Neural progenitor cell (in vitro differentiated cells): ENCODE measurements around the gene CCDC82. TPM values are rescaled to one million over a fixed set of nuclear protein-coding genes. Genes with fewer than 3 reads are reported as not detected.

Experiments
- DNase-seq: peaks from one replicate; pipeline ENCODE4 v3.0.0-alpha.2; 2016; ENCODE audit warnings: low spot score
- H2AFZ ChIP-seq: fragments of 200-600 bp; sonication (generic); replicated peaks from 2 replicates; pipeline ENCODE4 v1.6.1; 2016; ENCODE audit warnings: antibody characterized with exemption
- H3F3A ChIP-seq: fragments of 200-600 bp; sonication (generic); 2 replicates; pipeline ENCODE4 v1.6.1; 2016; ENCODE audit warnings: antibody characterized with exemption, low read depth
- H3K27ac ChIP-seq: fragments of 200-600 bp; sonication (generic); 2 replicates; pipeline ENCODE4 v1.5.1; 2016; ENCODE audit warnings: mild to moderate bottlenecking
- H3K27me3 ChIP-seq: fragments of 200-600 bp; sonication (generic); 2 replicates; pipeline ENCODE4 v1.6.1; 2016; ENCODE audit warnings: mild to moderate bottlenecking, moderate library complexity
- H3K36me3 ChIP-seq: fragments of 200-600 bp; sonication (generic); 2 replicates; pipeline ENCODE4 v1.5.1; 2016
- H3K4me1 ChIP-seq: fragments of 200-600 bp; sonication (generic); 2 replicates; pipeline ENCODE4 v1.6.1; 2016; ENCODE audit warnings: mixed run types
- H3K4me2 ChIP-seq: fragments of 200-600 bp; sonication (generic); 2 replicates; pipeline ENCODE4 v1.6.1; 2016
- H3K4me3 ChIP-seq: fragments of 200-600 bp; sonication (generic); 2 replicates; pipeline ENCODE4 v1.5.1; 2016
- H3K79me2 ChIP-seq: fragments of 200-600 bp; sonication (generic); 2 replicates; pipeline ENCODE4 v1.6.1; 2016; ENCODE audit warnings: low read depth
- H3K9ac ChIP-seq: fragments of 200-600 bp; sonication (generic); 2 replicates; pipeline ENCODE4 v1.6.1; 2016
- H3K9me3 ChIP-seq: fragments of 200-600 bp; sonication (generic); 2 replicates; pipeline ENCODE4 v1.5.1; 2016; ENCODE audit warnings: low read depth
- H4K20me1 ChIP-seq: fragments of 200-600 bp; sonication (generic); 2 replicates; pipeline ENCODE4 v1.6.1; 2016; ENCODE audit warnings: low read depth
- H3K27ac Mint-ChIP-seq: 3 replicates; pipeline ENCODE4 v1.8.0; 2021; ENCODE audit warnings: mixed read lengths
- H3K27me3 Mint-ChIP-seq: 2 replicates; pipeline ENCODE4 v1.8.0; 2022; ENCODE audit warnings: low read depth, mild to moderate bottlenecking, inconsistent platforms, moderate library complexity, mixed read lengths; ENCODE audit not compliant: insufficient read depth
- H3K36me3 Mint-ChIP-seq: 3 replicates; pipeline ENCODE4 v1.8.0; 2021; ENCODE audit warnings: mixed read lengths
- H3K4me1 Mint-ChIP-seq: 3 replicates; pipeline ENCODE4 v1.8.0; 2021; ENCODE audit warnings: mixed read lengths
- H3K4me3 Mint-ChIP-seq: 3 replicates; pipeline ENCODE4 v1.8.0; 2021; ENCODE audit warnings: mild to moderate bottlenecking, moderate library complexity, mixed read lengths
- H3K9me3 Mint-ChIP-seq: 3 replicates; pipeline ENCODE4 v1.8.0; 2020; ENCODE audit warnings: mixed read lengths
- EZH2 ChIP-seq: fragments of 200-600 bp; sonication (generic); IDR thresholded peaks from 2 replicates; pipeline ENCODE4 v1.6.1; 2017; ENCODE audit warnings: antibody characterized with exemption, mild to moderate bottlenecking, moderate library complexity
- EZH2phosphoT487 ChIP-seq: fragments of 200-600 bp; sonication (generic); IDR thresholded peaks from 2 replicates; pipeline ENCODE4 v1.6.1; 2017; ENCODE audit warnings: antibody characterized with exemption
- microRNA counts: library from miRNA; unstranded; fragments of <30 nt; microRNA quantifications from one replicate; lab custom pipeline; 2016
- microRNA-seq: library from miRNA; unstranded; fragments of <30 nt; microRNA quantifications from one replicate; pipeline ENCODE4, GENCODE V29; 2016
- small RNA-seq: library from RNA; depleted of rRNA; stranded (forward); fragments of <200 nt; gene quantifications from one replicate; pipeline ENCODE3, GENCODE V24; 2015
- total RNA-seq: library from RNA; depleted of rRNA; stranded (reverse); fragments of >200 nt; gene quantifications from 2 replicates; pipeline ENCODE4 v1.2.3, GENCODE V29; 2015; ENCODE audit warnings: low replicate concordance
- TF ChIP-seq, protein P1 (sequence below): fragments of 200-600 bp; sonication (generic); IDR thresholded peaks from 2 replicates; pipeline ENCODE4 v1.5.1; 2017; ENCODE audit warnings: antibody characterized with exemption, mild to moderate bottlenecking

CCDC82 gene
- total RNA-seq, 1 donor from 2014 or later = 48.3 TPM

GRCh38 chr11:96306071-96306470 is 83.6 kb downstream of the CCDC82 start:
- no peak for DNase-seq
- H3K4me3 ChIP-seq = no peak overlapping the region
- no peaks in the 10 kb centered on the region for H3K27me3 ChIP-seq
- H3K9me3 ChIP-seq = no peaks in the 10 kb centered on the region
- H2AFZ ChIP-seq = no peak overlapping the region
- no peak for TF ChIP-seq EZH2
- no peak overlapping the region for H3K9ac ChIP-seq
- Mint-ChIP-seq H3K27ac (peak overlapping the region; percentile 96), H3K36me3 (no peaks in the 10 kb centered on the region), H3K27me3 (no peaks in the 10 kb centered on the region), H3K4me3 (peak overlapping the region; percentile 56), H3K4me1 (peaks cover 59% of the 10 kb centered on the region), H3K9me3 (no peaks in the 10 kb centered on the region)
- H3K4me2 ChIP-seq = peak overlapping the region; percentile 48
- H3K79me2 ChIP-seq = no peaks in the 10 kb centered on the region
- no peaks in the 10 kb centered on the region for H3K36me3 ChIP-seq
- H3K27ac ChIP-seq = no peak overlapping the region
- H3K4me1 ChIP-seq = peaks cover 16% of the 10 kb centered on the region
- no peaks in the 10 kb centered on the region for H4K20me1 ChIP-seq
- H3F3A ChIP-seq = no peaks in the 10 kb centered on the region

GRCh38 chr11:96303980-96304379 is 85.7 kb downstream of the CCDC82 start:
- H3K4me1 ChIP-seq = peaks cover 16% of the 10 kb centered on the region

DNA sequence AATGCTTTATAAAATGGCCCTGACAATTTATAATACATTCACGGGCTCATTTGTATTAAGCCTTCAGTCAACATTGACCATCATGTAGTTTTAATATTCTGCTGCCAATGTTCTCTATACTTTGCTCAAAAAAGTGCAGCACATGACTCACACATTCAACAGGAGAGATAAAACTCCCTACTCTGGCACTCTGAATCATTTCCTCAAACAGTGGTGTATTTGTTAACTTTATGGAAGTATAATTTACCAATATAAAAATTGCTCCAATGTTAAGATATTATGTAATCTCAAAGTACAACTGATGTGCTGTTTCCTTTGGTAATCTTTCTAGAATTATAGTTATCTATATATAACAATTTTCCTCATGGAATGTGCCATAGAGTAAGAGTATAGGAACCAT is 86.6 kb downstream of the CCDC82 start:
- no peaks in the 10 kb centered on the region for H4K20me1 ChIP-seq
- H3K4me1 Mint-ChIP-seq = peaks cover 54% of the 10 kb centered on the region
- H3K36me3 ChIP-seq = no peaks in the 10 kb centered on the region
- H3K36me3 Mint-ChIP-seq = no peaks in the 10 kb centered on the region
- H3K27me3 Mint-ChIP-seq = peaks cover 2% of the 10 kb centered on the region
- H3K9me3 ChIP-seq = no peaks in the 10 kb centered on the region
- no peak for DNase-seq
- H3K79me2 ChIP-seq = no peaks in the 10 kb centered on the region
- H3K27ac ChIP-seq = no peak overlapping the region
- no peak overlapping the region for H3K27ac Mint-ChIP-seq
- H3K9me3 Mint-ChIP-seq = peaks cover 3% of the 10 kb centered on the region
- peaks cover 16% of the 10 kb centered on the region for H3K4me1 ChIP-seq
- no peak for TF ChIP-seq EZH2
- TF ChIP-seq EZH2phosphoT487 = no peak
- TF ChIP-seq, protein P1, sequence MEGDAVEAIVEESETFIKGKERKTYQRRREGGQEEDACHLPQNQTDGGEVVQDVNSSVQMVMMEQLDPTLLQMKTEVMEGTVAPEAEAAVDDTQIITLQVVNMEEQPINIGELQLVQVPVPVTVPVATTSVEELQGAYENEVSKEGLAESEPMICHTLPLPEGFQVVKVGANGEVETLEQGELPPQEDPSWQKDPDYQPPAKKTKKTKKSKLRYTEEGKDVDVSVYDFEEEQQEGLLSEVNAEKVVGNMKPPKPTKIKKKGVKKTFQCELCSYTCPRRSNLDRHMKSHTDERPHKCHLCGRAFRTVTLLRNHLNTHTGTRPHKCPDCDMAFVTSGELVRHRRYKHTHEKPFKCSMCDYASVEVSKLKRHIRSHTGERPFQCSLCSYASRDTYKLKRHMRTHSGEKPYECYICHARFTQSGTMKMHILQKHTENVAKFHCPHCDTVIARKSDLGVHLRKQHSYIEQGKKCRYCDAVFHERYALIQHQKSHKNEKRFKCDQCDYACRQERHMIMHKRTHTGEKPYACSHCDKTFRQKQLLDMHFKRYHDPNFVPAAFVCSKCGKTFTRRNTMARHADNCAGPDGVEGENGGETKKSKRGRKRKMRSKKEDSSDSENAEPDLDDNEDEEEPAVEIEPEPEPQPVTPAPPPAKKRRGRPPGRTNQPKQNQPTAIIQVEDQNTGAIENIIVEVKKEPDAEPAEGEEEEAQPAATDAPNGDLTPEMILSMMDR = no peak
- no peaks in the 10 kb centered on the region for H3F3A ChIP-seq
- H3K4me2 ChIP-seq = no peak overlapping the region
- no peak overlapping the region for H2AFZ ChIP-seq
- no peak overlapping the region for H3K9ac ChIP-seq
- H3K4me3 Mint-ChIP-seq = no peak overlapping the region
- no peaks in the 10 kb centered on the region for H3K27me3 ChIP-seq
- no peak overlapping the region for H3K4me3 ChIP-seq

More at GRCh38 chr11:96303980-96304379, 85.7 kb downstream of the CCDC82 start:
- H4K20me1 ChIP-seq = no peaks in the 10 kb centered on the region
- no peak overlapping the region for H3K4me2 ChIP-seq
- H3K27me3 ChIP-seq = no peaks in the 10 kb centered on the region
- no peaks in the 10 kb centered on the region for H3K36me3 Mint-ChIP-seq
- H3K4me1 Mint-ChIP-seq = peaks cover 62% of the 10 kb centered on the region
- H3K9me3 ChIP-seq = no peaks in the 10 kb centered on the region
- H3F3A ChIP-seq = no peaks in the 10 kb centered on the region
- H3K27me3 Mint-ChIP-seq = peaks cover 2% of the 10 kb centered on the region
- H3K9ac ChIP-seq = no peak overlapping the region
- H3K27ac Mint-ChIP-seq = peak overlapping the region; percentile 86
- no peak overlapping the region for H3K4me3 ChIP-seq
- H3K36me3 ChIP-seq = no peaks in the 10 kb centered on the region
- H3K79me2 ChIP-seq = no peaks in the 10 kb centered on the region
- no peak for DNase-seq
- H3K4me3 Mint-ChIP-seq = no peak overlapping the region
- TF ChIP-seq EZH2 = no peak
- no peak for TF ChIP-seq EZH2phosphoT487
- TF ChIP-seq, protein P1 = no peak
- H3K27ac ChIP-seq = no peak overlapping the region
- H3K9me3 Mint-ChIP-seq = peaks cover 3% of the 10 kb centered on the region
- no peak overlapping the region for H2AFZ ChIP-seq

MicroRNAs encoded within 50 kb of the gene (microRNA counts, 767-probe panel; counts per million panel counts)
- microRNA hsa-miR-1260b (lab: Ali Mortazavi, UCI) = 460 counts per million, percentile 90 among the panel's probes with 10 or more counts

Small RNAs within 50 kb of the gene (microRNA-seq; reads per million reads assigned to microRNA genes)
- not detected for gene MIR1260B

Small RNAs within 50 kb of the gene (small RNA-seq; reads per million reads assigned to genes)
- not detected for gene MIR1260B

Other genes with a start within 250 kb of the CCDC82 start
- gene MAML2, start 46.7 kb downstream of the CCDC82 start, total RNA-seq = 3.0 and 3.8 TPM in 2 replicates
- 8.4 and 13.4 TPM in 2 replicates for gene JRKL, start 101 bp upstream of the CCDC82 start, total RNA-seq